Endothelial cell of umbilical vein (primary cell): ENCODE results near the gene SIX1. TPM values are rescaled to one million over a fixed set of nuclear protein-coding genes. Genes with fewer than 3 reads are reported as not detected.
A peak's percentile ranks its signal among the peaks of the same experiment; 100 is the strongest.

Experiments
- BruUV-seq: library from RNA; stranded (reverse); fragments of 400-500 nt; replicated peaks from 2 replicates; lab custom pipeline; 2021; lab: Mats Ljungman, UMichigan
- CTCF ChIA-PET: fragments of 300-600, 350-600 bp; sonication (Branson Sonifier 250); formaldehyde crosslinking; loops from one replicate; lab custom pipeline; 2021; ENCODE audit warnings: antibody characterized with exemption, inconsistent platforms; lab: Charles Lee
- POLR2A ChIA-PET: fragments of 300-600, 350-600 bp; sonication (Branson Sonifier 250); formaldehyde crosslinking; loops from one replicate; lab custom pipeline; 2021; ENCODE audit warnings: antibody characterized with exemption, inconsistent platforms; lab: Charles Lee
- DNase-seq: peaks from one replicate; pipeline ENCODE4 v3.0.0-alpha.2; 2011; ENCODE audit warnings: low read depth, low spot score
- FAIRE-seq: peaks from 2 replicates; lab custom pipeline; 2011; peaks lifted over from hg19 to GRCh38; lab: Jason Lieb, UNC
- H2AFZ ChIP-seq: 2 replicates; pipeline ENCODE4 v1.6.0; 2012; ENCODE audit warnings: low read depth, low read length, control low read depth, inconsistent platforms
- H3K27ac ChIP-seq: 2 replicates; pipeline ENCODE4 v1.5.1; 2011; ENCODE audit warnings: low read depth, mild to moderate bottlenecking, control low read depth, low read length, moderate library complexity; ENCODE audit not compliant: insufficient read depth
- H3K27me3 ChIP-seq, 2 experiments: 2 replicates each; pipeline versions ENCODE4 v1.6.0 to v1.6.1; 2011; ENCODE audit warnings: low read length in 2 of 2, mixed read lengths in 1 of 2; ENCODE audit not compliant: control insufficient read depth in 2 of 2, insufficient read depth in 2 of 2
- H3K36me3 ChIP-seq, 2 experiments: 2 replicates in 1 of 2; 3 replicates in 1 of 2; pipeline ENCODE4 v1.5.1; 2011; ENCODE audit warnings: low read length in 2 of 2, mild to moderate bottlenecking in 1 of 2, moderate library complexity in 1 of 2; ENCODE audit not compliant: control insufficient read depth in 2 of 2, insufficient read depth in 2 of 2; ENCODE audit errors: extremely low read depth in 1 of 2
- H3K4me1 ChIP-seq: 3 replicates; pipeline ENCODE4 v1.5.1; 2011; ENCODE audit warnings: mild to moderate bottlenecking, low read length; ENCODE audit not compliant: control insufficient read depth, insufficient read depth; ENCODE audit errors: extremely low read depth
- H3K4me2 ChIP-seq: 2 replicates; pipeline ENCODE4 v1.6.1; 2011; ENCODE audit warnings: low read length, control low read depth, mixed read lengths; ENCODE audit not compliant: insufficient read depth
- H3K4me3 ChIP-seq, 3 experiments: fragments of 200-600 bp in 1 of 3; sonication (generic), shearing (Covaris generic) in 1 of 3; replicated peaks in 1 of 3; 2 replicates each; pipeline ENCODE4 v1.5.1; 2011 to 2016; ENCODE audit warnings: control low read depth in 3 of 3, low read length in 3 of 3, mild to moderate bottlenecking in 2 of 3, inconsistent platforms in 1 of 3, low read depth in 1 of 3, moderate library complexity in 1 of 3; ENCODE audit not compliant: insufficient read depth in 1 of 3
- H3K79me2 ChIP-seq: 2 replicates; pipeline ENCODE4 v1.6.0; 2012; ENCODE audit warnings: low read length, inconsistent platforms; ENCODE audit not compliant: control insufficient read depth, insufficient read depth
- H3K9ac ChIP-seq: replicated peaks from 2 replicates; pipeline ENCODE3; 2011; ENCODE audit warnings: low read length, control low read depth; ENCODE audit not compliant: insufficient read depth; ENCODE audit errors: extremely low read depth
- H3K9me1 ChIP-seq: replicated peaks from 3 replicates; pipeline ENCODE4 v1.6.0; 2011; ENCODE audit warnings: mild to moderate bottlenecking, low read length; ENCODE audit not compliant: control insufficient read depth, insufficient read depth; ENCODE audit errors: extremely low read depth
- H3K9me3 ChIP-seq: replicated peaks from 2 replicates; pipeline ENCODE4 v1.5.1; 2012; ENCODE audit warnings: low read length, inconsistent platforms; ENCODE audit not compliant: control insufficient read depth, insufficient read depth
- H4K20me1 ChIP-seq: replicated peaks from 2 replicates; pipeline ENCODE3; 2011; ENCODE audit warnings: mild to moderate bottlenecking, low read length; ENCODE audit not compliant: control insufficient read depth, insufficient read depth; ENCODE audit errors: extremely low read depth
- EZH2 ChIP-seq: IDR thresholded peaks from 2 replicates; pipeline ENCODE4 v1.6.1; 2012; ENCODE audit warnings: borderline replicate concordance, low read depth, mild to moderate bottlenecking, moderate library complexity, low read length, inconsistent platforms; ENCODE audit not compliant: severe bottlenecking
- FOS ChIP-seq: IDR thresholded peaks from 2 replicates; pipeline ENCODE4 v1.6.1; 2011; ENCODE audit warnings: mild to moderate bottlenecking, low read length, moderate library complexity, borderline replicate concordance; ENCODE audit not compliant: insufficient read depth
- GATA2 ChIP-seq: IDR thresholded peaks from 2 replicates; pipeline ENCODE4 v1.7.0; 2011; ENCODE audit warnings: low read depth, mild to moderate bottlenecking, moderate library complexity, mixed read lengths, low read length; ENCODE audit not compliant: insufficient read length, insufficient read depth
- JUN ChIP-seq: IDR thresholded peaks from 2 replicates; pipeline ENCODE4 v1.6.1; 2011; ENCODE audit warnings: borderline replicate concordance, low read depth; ENCODE audit not compliant: insufficient read length, insufficient read depth
- MYC ChIP-seq: IDR thresholded peaks from one replicate; pipeline ENCODE4 v1.6.1; 2011; ENCODE audit warnings: mild to moderate bottlenecking, low read depth, low read length
- POLR2A ChIP-seq: IDR thresholded peaks from 2 replicates; pipeline ENCODE4 v1.6.1; 2012; ENCODE audit warnings: low read depth, mild to moderate bottlenecking, control low read depth, low read length
- POLR2AphosphoS5 ChIP-seq: IDR thresholded peaks from 2 replicates; pipeline ENCODE4 v1.6.1; 2012; ENCODE audit warnings: low read depth, mild to moderate bottlenecking, control low read depth, low read length, moderate library complexity; ENCODE audit not compliant: insufficient read depth
- dilution Hi-C: fragments of 300-500 bp; cut with MboI; formaldehyde crosslinking; loops from one replicate; pipeline ENCODE4 v1.15.0; 2019; ENCODE audit warnings: low sequenced_read_pairs; ENCODE audit not compliant: extremely low pct_ligation_motif_present
- intact Hi-C: fragments of 100-400 bp; cut with micrococcal nuclease; formaldehyde crosslinking; loops from one replicate; pipeline ENCODE4 v1.10.0; 2022
- polyA plus RNA-seq, 4 experiments: library from polyadenylated mRNA; depleted of rRNA in 3 of 4; stranded (reverse) in 3 of 4; unstranded in 1 of 4; fragments of >200 nt; gene quantifications; 2 replicates each; pipeline versions ENCODE4 v1.2.1 to v1.2.3, GENCODE V29; 2011 to 2012; ENCODE audit warnings: missing spikeins in 1 of 4
- total RNA-seq: library from RNA; stranded (reverse); gene quantifications from 2 replicates; pipeline ENCODE4 v1.2.3, GENCODE V29; 2021
- TF ChIP-seq, protein P1 (sequence below): IDR thresholded peaks from 2 replicates; pipeline ENCODE4 v1.6.1; 2011; ENCODE audit not compliant: insufficient read depth, insufficient read length
- TF ChIP-seq, protein P2 (sequence below), 2 donors: IDR thresholded peaks; 1 replicate in 1 of 2; 2 replicates in 1 of 2; pipeline ENCODE4 v1.5.1; 2011; ENCODE audit warnings: low read length in 2 of 2, mild to moderate bottlenecking in 2 of 2, moderate library complexity in 2 of 2, control low read depth in 1 of 2, inconsistent platforms in 1 of 2, low read depth in 1 of 2; ENCODE audit not compliant: insufficient read depth in 1 of 2; ENCODE audit errors: extremely low read depth in 1 of 2

The SIX1 gene
- total and polyA plus RNA-seq, 2 donors (not counting 3 experiments of a cell fraction or from before 2014, with no cell fraction given), result 0.40 to 0.55 TPM

DNA sequence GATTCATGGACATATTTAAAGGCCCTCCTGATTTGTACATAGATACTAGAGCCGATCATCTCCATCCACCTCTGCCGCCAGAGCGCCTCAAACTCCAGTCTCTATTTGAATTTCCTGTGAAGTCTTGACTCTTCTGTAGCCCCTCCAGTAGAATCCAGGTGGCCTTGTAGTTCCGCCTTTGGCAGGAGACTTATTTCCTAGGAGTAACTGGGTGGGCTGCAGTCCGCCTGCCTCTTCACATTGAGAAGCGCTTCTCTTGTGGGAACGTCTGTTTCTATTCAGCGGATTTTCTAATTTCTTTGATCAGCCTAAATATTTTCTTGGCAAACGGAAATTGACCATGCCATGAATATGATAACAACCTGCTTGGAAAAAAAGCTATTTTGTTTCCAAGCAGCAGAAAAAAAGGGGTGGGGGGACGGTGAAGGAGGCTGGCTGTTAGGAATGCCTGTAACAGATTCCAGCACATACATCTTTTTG, 9.0 kb upstream of the SIX1 start:
- BruUV-seq, result no TSS peak
- no peak for FAIRE-seq
- Histone ChIP-seq H3K27ac (no peak overlapping the region), H3K36me3 (no peaks in the 10 kb centered on the region), H3K4me1 (peaks cover 10% of the 10 kb centered on the region), H3K4me3 (peak overlapping the region in 1 of 3 experiments; percentile 59), H3K9me3 (no peaks in the 10 kb centered on the region), H4K20me1 (no peaks in the 10 kb centered on the region), H2AFZ (peak overlapping the region; percentile 79), H3K27me3 (peaks cover 22 to 30% of the 10 kb centered on the region in 2 experiments), H3K9me1 (no peaks in the 10 kb centered on the region), H3K4me2 (peak overlapping the region; percentile 87), H3K79me2 (no peaks in the 10 kb centered on the region), H3K9ac (no peak overlapping the region)
- DNase-seq, result no peak
- dilution Hi-C loops, result no loop called here
- CTCF ChIA-PET, result interaction anchor here (1.4 to 3.0 kb wide), 2 partner anchors 368 to 595 kb away, joined by 4 to 19 read pairs; no protein-coding TSS in a partner anchor
- TF ChIP-seq GATA2 (no peak), FOS (no peak), EZH2 (no peak), POLR2AphosphoS5 (no peak), POLR2A (no peak), JUN (no peak), MYC (no peak)
- TF ChIP-seq, protein P1, sequence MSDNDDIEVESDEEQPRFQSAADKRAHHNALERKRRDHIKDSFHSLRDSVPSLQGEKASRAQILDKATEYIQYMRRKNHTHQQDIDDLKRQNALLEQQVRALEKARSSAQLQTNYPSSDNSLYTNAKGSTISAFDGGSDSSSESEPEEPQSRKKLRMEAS, result no peak
- TF ChIP-seq, protein P2, sequence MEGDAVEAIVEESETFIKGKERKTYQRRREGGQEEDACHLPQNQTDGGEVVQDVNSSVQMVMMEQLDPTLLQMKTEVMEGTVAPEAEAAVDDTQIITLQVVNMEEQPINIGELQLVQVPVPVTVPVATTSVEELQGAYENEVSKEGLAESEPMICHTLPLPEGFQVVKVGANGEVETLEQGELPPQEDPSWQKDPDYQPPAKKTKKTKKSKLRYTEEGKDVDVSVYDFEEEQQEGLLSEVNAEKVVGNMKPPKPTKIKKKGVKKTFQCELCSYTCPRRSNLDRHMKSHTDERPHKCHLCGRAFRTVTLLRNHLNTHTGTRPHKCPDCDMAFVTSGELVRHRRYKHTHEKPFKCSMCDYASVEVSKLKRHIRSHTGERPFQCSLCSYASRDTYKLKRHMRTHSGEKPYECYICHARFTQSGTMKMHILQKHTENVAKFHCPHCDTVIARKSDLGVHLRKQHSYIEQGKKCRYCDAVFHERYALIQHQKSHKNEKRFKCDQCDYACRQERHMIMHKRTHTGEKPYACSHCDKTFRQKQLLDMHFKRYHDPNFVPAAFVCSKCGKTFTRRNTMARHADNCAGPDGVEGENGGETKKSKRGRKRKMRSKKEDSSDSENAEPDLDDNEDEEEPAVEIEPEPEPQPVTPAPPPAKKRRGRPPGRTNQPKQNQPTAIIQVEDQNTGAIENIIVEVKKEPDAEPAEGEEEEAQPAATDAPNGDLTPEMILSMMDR (IDR thresholded peaks at IDR 0.05; ENCODE audit: extremely low read depth in 1 of 2, insufficient read depth in 1 of 2, low read depth in 1 of 2, low read length in 2 of 2), result no peak
- POLR2A ChIA-PET, result no interaction called here
- intact Hi-C loops, result no loop called here
